ENCODE data around the gene TPD52L1. TPM values are rescaled to one million over a fixed set of nuclear protein-coding genes. Genes with fewer than 3 reads are reported as not detected.

Gene TPD52L1
- total and polyA plus RNA-seq, 2 of the 4 experiments (the other 2 are of a cell fraction) = 10.2 to 13.5 TPM

DNA sequence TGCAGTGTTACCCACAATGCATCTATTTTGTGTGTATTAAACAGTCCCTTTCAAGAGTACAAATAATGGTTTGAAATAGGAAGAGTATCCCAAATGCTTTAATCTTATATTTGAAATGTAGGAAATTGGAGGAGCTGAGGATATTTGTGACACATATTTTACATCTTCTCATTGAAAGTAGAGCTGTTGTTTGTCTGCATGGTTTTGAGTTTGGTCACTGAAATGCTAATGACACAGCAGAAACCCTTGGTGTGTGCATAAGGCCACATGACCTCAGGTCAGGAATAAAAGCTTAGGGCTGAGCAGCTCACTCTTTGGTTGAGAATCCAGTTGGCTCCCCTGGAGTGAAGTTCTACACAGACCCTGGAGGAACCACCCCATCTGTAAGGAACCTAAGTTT lies 49.8 kb downstream of the TPD52L1 start:
- POLR2A ChIA-PET (ENCODE audit: unreplicated experiment) = interaction anchor here (0.5 kb wide), 1 partner anchor 9 kb away, joined by 3 read pairs; no protein-coding TSS in a partner anchor
- CTCF ChIA-PET = interaction anchor here (1.0 kb wide), 1 partner anchor 11 kb away, joined by 4 read pairs; no protein-coding TSS in a partner anchor

More for the DNA sequence above, 49.8 kb downstream of the TPD52L1 start:
- no peak overlapping the region for H2AK9ac ChIP-seq (replicated peaks; ENCODE audit: low read depth, low read length, poor library complexity)
- no peak overlapping the region for H2BK20ac ChIP-seq (ENCODE audit: low read depth, low read length)
- no peak for TF ChIP-seq MAZ (IDR thresholded peaks at IDR 0.05; ENCODE audit: borderline replicate concordance, low read depth, low read length)
- TF ChIP-seq NFE2L2 (IDR thresholded peaks at IDR 0.05; ENCODE audit: low read depth, low read length) = 0 out of 2 replicates have a peak, but pooled peaks have one; percentile 29
- no peak overlapping the region for H3K4me3 ChIP-seq (ENCODE audit: insufficient read depth, low read depth, low read length)
- H3K27me3 ChIP-seq (ENCODE audit: control insufficient read depth, insufficient read depth, low read length) = no peaks in the 10 kb centered on the region
- peak overlapping the region; percentile 15; the same call in 1 of the 2 replicates for H4K5ac ChIP-seq (ENCODE audit: low read depth, low read length)
- intact Hi-C loops (cut with micrococcal nuclease) = loop anchor here (2.0 to 5.0 kb wide), 5 partner anchors 17 to 331 kb away; partner anchors contain the start of genes HDDC2 and RNF217
- no peaks in the 10 kb centered on the region for H4K20me1 ChIP-seq (ENCODE audit: insufficient read depth, low read length)
- H3K27ac ChIP-seq (ENCODE audit: insufficient read depth, low read length) = no peak overlapping the region
- peak overlapping the region; percentile 4; the same call in 1 of the 2 replicates for H3K4ac ChIP-seq (ENCODE audit: low read depth, low read length)
- peak overlapping the region; percentile 4; the same call in 1 of the 3 replicates for H2BK15ac ChIP-seq (ENCODE audit: low read depth, low read length)
- H3K18ac ChIP-seq (ENCODE audit: low read depth, low read length) = no peak overlapping the region
- no peaks in the 10 kb centered on the region for H3K79me1 ChIP-seq (ENCODE audit: low read depth in 1 of 2, low read length in 2 of 2)
- peak overlapping the region; percentile 15 for H2BK5ac ChIP-seq (ENCODE audit: low read depth, low read length, poor library complexity, severe bottlenecking)
- dilution Hi-C loops (cut with HindIII; ENCODE audit: low sequenced_read_pairs, unreplicated experiment) = no loop called here
- H4K8ac ChIP-seq (ENCODE audit: low read depth in 2 of 2, low read length in 2 of 2) = peak overlapping the region in 1 of 2 experiments; percentile 36; a peak in 1 of 4 replicates
- H3K4me1 ChIP-seq (ENCODE audit: control insufficient read depth, insufficient read depth, low read length) = peaks cover 8% of the 10 kb centered on the region
- H3K14ac ChIP-seq (replicated peaks; ENCODE audit: low read depth, low read length) = 0 out of 2 replicates have a peak overlapping the region, but pooled peaks have one; percentile 7
- no peak overlapping the region for H3K4me2 ChIP-seq (ENCODE audit: low read depth, low read length)
- H3K56ac ChIP-seq (ENCODE audit: extremely low read depth, insufficient read depth, low read length) = no peak overlapping the region
- no peak overlapping the region for H2AFZ ChIP-seq (replicated peaks; ENCODE audit: low read length, poor library complexity)
- no peak overlapping the region; the same call in 1 of the 2 replicates for H4K91ac ChIP-seq (ENCODE audit: insufficient read depth, low read depth, low read length)
- H3K9ac ChIP-seq (ENCODE audit: low read depth, low read length) = no peak overlapping the region
- no peak for ATAC-seq (ENCODE audit: low read depth)
- H3K36me3 ChIP-seq (ENCODE audit: control insufficient read depth, insufficient read depth, low read length) = no peaks in the 10 kb centered on the region
- peaks cover 3% of the 10 kb centered on the region; the same call in 1 of the 2 replicates for H3K9me1 ChIP-seq (ENCODE audit: insufficient read depth, low read length)
- H2BK120ac ChIP-seq (ENCODE audit: low read depth, low read length) = 0 out of 2 replicates have a peak overlapping the region, but pooled peaks have one; percentile 75
- H2AK5ac ChIP-seq (ENCODE audit: low read depth, low read length) = peak overlapping the region; percentile 43; the same call in 1 of the 2 replicates
- H3K23ac ChIP-seq (ENCODE audit: low read depth, low read length) = no peak overlapping the region
- no peak for DNase-seq
- no TSS peak for BruUV-seq (replicated peaks)
- no peaks in the 10 kb centered on the region for H3K9me3 ChIP-seq (ENCODE audit: control insufficient read depth, insufficient read depth, low read length)
- in situ Hi-C loops (cut with MboI; ENCODE audit: low sequenced_read_pairs) = no loop called here

Data from IMR-90 (cell line).